Measurements from ENCODE around the gene POLR2H.
A peak's percentile ranks its signal among the peaks of the same experiment; 100 is the strongest.

Gene POLR2H

DNA sequence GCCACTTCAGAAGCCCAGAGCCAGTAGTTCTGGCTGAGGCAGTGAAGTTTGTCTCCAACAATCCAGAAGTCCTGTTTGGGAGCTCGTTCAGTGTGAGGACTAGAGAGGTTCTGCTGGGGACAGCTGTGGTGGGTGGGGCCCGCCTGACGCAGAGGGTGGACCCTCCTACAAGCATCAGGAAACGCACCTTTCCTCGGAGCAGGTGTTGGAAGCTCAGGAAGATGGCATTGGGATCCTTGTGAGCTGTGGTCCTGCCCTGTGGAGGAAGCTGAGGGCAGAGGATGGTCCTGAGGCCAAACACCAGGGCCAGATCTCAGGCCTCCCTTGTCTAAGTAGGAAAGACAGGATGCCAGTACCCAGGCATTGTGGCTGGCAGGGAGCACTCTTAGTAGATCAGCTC is 11.4 kb downstream of the POLR2H start:
- DNase-seq: no peak

DNA sequence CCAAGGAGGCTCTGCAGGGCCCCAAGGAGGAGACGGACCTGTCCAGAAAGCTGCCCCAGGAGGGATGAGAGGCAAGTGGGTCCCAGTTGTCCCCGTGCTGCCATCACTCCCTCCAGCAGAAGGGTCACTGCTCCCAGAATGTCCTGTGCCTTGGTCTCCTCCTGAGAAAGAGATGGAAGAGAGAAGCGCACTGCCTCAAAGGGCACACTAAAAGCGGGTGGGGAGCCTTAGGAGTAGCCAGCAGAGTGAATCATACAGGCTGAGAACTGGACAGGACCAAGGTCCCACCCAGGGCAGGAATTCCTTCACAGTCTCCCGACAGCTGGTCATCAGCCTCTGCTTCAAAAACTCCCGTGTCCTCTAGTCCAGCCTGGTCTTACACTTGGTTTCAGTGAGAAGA is 11.9 kb downstream of the POLR2H start:
- no peak for DNase-seq

DNA sequence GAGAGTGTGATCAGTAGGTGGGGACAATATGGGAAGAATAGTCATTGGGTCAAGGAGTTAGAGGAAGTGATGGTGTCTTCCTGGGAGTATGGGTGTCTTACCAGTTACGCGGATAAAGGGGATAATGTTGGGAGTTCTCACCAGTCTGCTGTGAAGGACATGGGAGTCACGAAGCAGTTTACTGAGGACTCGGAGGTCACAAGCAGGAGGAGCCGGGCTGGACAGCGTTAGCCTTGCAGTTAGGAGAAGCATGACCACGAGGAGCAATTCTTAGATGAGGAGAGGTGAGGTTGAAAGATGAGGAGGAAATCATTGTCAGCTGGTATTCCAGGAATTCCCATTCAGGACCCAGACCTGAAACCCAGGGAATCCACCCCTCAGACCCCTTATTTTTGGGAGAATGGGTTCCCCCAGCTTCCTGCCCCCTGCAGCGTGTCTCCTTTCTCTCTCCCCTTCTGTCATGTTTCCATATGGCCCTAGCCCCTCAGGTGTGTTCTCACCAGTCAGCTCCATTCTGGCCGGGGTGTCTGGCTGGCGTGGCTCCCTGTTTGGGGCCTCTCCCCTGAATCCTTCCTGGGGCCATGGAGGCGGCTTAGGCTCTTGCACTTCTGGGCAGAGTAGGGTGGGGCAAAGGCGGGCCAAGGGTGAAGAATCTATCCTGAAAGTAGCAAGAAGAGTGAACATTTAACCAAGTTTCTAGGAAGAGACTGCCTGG is 14.4 kb downstream of the POLR2H start:
- DNase-seq: no peak

DNA sequence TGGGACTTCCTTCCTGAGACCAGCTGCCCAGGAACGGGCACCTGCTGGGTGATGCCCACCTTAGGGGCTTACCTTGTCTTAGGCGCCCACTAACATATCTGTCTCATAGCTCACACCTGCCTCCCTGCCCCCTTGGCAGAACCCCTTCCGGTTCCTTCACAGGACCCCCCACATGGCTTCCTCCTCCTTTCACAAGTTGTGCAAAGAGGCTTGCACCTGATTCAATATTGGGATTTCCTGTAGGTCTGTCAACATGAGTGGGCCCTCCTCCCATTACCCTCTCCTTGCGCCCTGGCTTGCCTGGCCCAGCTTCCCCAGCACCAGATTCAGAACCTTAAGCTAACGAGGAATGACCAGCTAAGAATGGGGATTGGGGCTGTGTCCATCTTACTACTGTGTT is 15.9 kb downstream of the POLR2H start:
- DNase-seq: no peak

DNA sequence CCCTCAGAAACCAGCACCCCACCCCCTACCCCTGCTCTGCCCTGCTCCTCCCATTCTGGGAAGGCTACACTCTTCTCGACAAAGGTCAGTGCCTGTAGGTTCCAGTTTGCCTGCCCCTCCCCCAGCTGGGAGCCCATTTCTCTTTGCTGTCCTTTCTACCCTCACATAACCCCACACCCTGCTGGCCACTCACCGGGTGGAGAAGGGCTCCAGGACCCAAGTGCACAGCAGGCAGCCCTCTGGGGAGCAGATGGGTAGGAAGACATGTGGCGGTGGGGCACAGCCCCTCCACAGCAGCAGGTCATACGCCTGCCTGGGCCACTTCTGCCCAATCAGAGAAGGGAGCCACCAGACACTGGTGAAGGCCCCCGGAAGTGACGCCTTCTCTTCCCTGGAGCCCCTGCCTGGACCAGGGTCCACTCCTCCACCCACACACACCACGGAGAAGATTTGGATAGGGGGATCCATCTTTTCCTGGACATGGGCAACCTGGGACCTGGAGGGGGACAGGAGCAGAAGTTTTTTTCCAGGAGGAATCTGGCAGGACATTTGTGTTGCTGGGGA is 16.5 kb downstream of the POLR2H start, which contains the start of gene THPO:
THPO (minus strand) TSS at position 326 of the 564 bp plus-strand sequence. CDS start 1,948 bp downstream, outside the sequence.
- no peak for DNase-seq

DNA sequence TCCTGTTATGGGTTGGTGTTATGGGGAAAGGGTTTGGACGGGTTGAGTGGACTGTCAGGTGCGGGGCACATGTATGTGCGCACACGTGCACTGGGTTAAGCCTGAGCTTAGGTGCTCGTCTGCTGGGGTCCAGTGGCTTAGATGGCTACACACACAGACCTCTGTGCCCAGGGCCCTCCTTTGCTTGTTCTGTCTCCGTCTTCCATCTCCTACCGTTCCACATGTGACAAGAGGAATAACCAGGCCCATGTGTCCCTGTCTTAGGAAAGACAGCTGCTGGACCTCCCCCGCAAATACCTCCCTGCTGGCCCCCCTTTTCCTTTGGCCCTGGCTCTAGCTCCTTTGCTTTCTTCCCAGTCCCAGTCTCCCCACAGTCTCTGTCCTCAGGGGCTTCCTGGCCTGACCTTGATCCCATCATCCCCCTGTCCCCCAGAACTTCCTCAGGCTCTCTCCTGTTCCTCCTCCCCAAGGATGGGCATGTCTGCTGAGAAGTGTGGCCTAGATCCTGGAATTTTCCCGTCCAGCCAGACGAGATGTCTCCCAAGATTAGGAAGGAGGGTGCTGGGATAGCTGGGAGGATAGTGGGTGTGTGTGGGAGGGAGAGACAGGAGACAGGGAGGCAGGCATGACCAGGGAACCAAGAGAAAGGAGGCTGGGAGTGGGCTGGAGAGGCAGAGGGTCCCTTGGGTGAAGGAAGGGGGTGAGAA is 17.3 kb downstream of the POLR2H start:
- no peak for DNase-seq

DNA sequence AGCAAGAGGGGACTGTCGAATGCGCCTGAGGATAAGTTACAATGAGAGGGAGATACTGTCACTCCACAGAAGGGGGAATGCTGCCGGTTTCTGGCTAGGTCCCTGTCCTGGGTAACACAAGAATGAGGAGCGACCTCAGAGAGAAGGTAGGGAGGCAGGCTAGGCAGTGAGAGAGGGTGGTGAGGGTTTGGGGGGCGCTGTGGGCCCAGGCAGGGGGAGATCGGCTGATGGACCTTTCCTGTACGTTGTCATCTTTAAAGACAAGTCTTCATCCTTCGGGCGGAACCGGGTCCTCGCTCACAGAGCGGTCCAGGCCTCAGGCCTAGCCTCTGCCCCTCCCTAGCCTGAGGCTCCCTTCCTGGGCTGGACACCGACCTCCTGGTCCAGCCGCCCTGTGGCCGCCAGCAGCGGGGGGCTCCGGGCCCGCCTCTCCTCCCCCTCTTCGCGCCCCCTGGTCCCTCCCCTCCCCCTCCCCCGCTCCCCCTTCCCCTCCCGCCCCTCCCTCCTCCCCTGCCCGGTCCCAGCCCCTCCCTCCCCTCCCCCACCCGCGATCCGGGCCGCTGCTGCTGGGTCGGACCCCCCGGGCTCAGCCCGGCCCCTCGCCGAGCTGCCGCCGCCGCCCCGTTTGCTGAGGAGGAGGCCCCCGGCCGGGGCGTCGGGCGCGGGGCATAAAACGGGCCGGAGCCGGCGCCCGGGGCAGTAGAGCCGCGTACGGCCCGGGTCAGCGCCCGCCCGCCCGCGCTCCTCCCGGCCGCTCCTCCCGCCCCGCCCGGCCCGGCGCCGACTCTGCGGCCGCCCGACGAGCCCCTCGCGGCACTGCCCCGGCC is 18.1 kb downstream of the POLR2H start, which contains the start of gene CHRD:
CHRD (plus strand) TSS at position 697 of the 827 bp plus-strand sequence. CDS start 265 bp downstream, outside the sequence.
- no peak for DNase-seq

DNA sequence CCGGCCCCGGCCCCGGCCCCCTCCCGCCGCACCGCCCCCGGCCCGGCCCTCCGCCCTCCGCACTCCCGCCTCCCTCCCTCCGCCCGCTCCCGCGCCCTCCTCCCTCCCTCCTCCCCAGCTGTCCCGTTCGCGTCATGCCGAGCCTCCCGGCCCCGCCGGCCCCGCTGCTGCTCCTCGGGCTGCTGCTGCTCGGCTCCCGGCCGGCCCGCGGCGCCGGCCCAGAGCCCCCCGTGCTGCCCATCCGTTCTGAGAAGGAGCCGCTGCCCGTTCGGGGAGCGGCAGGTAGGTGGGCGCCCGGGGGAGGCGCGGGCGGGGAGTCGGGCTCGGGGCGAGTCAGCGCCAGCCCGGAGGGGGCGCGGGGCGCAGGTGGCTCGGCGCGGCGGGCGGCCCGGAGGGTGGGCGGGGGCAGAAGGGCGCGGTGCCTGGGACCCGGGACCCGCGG is 18.7 kb downstream of the POLR2H start:
- DNase-seq: peak; percentile 48

DNA sequence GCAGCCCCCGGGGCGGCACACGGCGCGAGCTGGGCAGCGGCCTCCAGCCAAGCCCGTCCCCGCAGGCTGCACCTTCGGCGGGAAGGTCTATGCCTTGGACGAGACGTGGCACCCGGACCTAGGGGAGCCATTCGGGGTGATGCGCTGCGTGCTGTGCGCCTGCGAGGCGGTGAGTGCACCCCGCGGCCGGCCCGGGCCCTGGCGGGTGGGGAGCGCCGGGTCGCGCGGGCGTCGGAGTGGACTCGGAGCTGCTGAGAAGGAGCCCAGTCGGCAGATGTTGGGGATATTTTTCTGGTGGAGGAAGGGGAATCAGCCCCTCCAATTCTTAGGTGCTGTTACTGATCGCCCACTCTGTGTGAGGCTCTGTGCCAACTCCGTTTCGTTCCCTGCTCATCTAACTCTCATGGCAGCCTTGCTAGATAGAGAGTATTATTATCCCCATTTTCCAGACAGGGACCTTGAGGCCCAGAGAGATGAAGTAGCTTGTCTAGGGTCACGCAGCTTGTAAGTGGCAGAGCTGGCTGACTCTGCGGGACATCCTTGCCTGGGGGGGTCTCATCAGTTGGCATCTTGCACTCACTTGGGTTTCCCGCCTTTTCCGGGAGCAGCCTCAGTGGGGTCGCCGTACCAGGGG is 19.2 kb downstream of the POLR2H start:
- no peak for DNase-seq

DNA sequence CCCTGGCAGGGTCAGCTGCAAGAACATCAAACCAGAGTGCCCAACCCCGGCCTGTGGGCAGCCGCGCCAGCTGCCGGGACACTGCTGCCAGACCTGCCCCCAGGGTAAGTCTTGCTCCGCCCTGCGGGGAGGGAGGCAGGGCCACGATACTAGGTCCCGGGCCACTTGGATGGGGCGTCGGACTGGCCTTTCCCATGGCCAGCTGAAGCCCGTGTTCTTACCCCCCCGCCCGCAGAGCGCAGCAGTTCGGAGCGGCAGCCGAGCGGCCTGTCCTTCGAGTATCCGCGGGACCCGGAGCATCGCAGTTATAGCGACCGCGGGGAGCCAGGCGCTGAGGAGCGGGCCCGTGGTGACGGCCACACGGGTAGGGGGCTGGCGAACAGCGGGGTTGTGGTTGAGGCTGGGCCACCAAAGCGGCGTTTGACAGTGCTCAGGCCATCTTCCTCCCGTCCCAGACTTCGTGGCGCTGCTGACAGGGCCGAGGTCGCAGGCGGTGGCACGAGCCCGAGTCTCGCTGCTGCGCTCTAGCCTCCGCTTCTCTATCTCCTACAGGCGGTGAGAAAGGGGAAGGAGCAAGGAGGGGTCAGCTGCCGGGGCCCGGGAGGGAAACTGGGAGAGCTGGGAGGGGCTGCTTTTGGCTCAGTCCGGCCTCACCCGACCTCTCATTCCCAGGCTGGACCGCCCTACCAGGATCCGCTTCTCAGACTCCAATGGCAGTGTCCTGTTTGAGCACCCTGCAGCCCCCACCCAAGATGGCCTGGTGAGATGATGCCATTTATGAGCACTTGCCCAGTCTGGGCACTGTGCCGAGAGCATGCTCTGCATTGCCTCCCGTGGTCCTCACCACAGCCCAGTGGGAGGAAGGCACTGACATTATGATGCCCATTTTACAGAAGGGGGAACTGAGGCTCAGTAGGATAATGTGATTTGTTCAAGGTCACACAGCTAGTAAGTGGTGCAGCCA is 20.0 kb downstream of the POLR2H start:
- peak; percentile 50 for DNase-seq

DNA sequence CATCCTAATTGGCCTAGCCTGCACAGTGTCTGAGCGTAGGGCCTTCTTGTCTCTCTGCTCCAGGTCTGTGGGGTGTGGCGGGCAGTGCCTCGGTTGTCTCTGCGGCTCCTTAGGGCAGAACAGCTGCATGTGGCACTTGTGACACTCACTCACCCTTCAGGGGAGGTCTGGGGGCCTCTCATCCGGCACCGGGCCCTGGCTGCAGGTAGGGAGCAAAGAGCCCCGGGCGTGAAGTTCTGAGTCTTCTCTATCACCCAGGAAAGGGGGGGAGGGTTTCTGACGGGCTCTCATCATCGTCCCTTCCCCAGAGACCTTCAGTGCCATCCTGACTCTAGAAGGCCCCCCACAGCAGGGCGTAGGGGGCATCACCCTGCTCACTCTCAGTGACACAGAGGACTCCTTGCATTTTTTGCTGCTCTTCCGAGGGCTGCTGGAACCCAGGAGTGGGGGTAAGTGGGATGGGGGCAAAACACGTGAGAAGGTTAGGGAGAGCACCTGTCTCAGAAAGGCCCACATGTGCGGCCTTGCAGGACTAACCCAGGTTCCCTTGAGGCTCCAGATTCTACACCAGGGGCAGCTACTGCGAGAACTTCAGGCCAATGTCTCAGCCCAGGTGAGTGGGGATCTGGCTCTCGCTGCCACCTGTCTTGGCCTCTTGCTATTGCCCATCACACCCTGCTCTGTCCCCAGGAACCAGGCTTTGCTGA is 21.0 kb downstream of the POLR2H start:
- no peak for DNase-seq

DNA sequence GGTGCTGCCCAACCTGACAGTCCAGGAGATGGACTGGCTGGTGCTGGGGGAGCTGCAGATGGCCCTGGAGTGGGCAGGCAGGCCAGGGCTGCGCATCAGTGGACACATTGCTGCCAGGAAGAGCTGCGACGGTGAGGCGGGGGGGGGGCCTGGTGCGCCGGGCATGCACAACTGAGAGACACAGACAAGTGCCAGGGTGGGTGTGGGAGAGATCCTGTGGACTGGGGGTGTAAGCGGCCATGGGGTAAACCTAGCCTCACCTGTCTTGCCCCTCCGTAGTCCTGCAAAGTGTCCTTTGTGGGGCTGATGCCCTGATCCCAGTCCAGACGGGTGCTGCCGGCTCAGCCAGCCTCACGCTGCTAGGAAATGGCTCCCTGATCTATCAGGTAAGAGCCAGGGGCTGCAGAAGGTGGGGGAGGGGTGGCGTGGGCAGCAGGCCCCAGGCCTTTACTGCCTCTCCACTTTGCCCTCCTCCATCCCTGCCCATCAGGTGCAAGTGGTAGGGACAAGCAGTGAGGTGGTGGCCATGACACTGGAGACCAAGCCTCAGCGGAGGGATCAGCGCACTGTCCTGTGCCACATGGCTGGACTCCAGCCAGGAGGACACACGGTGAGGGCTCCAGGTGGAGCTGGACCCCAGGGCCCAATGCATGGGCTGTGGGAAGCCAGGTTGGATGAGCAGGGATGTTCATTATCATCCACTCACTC is 21.7 kb downstream of the POLR2H start:
- no peak for DNase-seq

DNA sequence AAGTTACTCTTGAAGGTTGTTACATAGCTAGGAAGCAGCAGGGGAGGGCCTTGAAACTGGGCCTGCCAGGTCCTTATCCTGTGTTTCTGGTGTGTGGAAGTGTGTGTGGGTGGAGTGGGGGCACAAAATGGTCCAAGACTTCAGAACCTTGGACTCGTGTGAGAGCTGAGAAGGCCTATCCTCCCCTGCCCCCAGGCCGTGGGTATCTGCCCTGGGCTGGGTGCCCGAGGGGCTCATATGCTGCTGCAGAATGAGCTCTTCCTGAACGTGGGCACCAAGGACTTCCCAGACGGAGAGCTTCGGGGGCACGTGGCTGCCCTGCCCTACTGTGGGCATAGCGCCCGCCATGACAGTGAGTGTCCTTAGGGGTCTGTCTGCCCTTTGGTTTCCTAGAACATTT is 22.8 kb downstream of the POLR2H start:
- no peak for DNase-seq

DNA sequence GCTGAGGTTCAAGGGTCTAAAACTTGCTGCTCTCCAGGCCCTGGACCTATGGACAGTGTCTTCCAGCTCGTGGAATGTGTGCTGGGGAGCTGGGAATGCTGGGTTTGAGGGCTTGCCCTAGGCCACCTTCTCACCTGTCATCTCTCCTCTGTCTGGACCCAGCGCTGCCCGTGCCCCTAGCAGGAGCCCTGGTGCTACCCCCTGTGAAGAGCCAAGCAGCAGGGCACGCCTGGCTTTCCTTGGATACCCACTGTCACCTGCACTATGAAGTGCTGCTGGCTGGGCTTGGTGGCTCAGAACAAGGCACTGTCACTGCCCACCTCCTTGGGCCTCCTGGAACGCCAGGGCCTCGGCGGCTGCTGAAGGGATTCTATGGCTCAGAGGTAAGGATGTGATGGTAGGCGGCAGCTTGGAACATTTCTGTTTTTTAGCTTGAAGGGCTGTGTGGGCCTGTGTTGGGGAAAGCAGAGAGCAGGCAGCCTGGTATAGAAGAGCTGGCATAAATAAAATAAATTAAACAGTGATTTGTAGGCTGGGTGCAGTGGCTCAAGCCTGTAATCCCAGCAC is 23.4 kb downstream of the POLR2H start:
- DNase-seq: no peak

DNA sequence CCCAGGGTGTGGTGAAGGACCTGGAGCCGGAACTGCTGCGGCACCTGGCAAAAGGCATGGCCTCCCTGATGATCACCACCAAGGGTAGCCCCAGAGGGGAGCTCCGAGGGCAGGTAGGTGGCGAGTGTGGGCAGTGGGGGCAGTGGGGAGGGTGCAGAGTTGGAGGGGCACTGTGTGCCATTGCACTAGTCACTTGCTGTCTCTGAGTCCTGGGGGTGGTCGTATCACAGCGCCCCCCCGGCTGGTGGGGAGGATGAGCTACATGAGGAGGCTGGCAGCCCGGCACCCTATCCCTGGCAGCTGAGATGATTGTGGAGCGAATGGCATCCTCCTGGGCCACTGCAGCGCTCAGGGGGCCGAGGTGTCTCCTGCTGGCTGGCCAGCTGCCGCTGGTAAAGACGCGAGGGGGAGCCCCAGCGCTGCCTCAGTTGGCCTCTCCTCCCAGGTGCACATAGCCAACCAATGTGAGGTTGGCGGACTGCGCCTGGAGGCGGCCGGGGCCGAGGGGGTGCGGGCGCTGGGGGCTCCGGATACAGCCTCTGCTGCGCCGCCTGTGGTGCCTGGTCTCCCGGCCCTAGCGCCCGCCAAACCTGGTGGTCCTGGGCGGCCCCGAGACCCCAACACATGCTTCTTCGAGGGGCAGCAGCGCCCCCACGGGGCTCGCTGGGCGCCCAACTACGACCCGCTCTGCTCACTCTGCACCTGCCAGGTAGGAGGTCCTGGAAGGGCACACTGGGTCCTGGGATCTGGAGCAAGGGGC is 24.7 kb downstream of the POLR2H start:
- no peak for DNase-seq

DNA sequence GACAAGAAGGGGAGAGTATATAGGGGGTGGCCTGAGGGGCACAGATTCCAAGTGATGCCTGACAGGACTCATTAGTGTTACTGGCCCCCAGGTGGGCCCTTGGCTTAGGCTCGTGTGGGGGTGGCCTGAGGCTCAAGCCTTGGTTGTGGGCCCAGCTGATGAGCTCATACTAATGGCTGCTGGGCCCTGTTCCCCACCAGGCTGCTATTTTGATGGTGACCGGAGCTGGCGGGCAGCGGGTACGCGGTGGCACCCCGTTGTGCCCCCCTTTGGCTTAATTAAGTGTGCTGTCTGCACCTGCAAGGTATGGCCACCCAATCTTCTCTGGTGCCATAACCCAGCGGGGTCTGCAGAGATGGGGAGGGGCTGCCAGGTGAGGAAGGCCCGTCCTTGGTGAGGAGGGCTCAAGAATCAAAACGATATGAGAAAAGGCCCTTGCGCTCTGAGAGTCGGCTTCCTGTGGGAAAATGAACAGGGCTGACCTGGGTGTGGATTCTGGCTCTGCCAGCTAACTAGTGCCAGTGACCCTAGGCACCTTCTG is 25.7 kb downstream of the POLR2H start:
- no peak for DNase-seq

DNA sequence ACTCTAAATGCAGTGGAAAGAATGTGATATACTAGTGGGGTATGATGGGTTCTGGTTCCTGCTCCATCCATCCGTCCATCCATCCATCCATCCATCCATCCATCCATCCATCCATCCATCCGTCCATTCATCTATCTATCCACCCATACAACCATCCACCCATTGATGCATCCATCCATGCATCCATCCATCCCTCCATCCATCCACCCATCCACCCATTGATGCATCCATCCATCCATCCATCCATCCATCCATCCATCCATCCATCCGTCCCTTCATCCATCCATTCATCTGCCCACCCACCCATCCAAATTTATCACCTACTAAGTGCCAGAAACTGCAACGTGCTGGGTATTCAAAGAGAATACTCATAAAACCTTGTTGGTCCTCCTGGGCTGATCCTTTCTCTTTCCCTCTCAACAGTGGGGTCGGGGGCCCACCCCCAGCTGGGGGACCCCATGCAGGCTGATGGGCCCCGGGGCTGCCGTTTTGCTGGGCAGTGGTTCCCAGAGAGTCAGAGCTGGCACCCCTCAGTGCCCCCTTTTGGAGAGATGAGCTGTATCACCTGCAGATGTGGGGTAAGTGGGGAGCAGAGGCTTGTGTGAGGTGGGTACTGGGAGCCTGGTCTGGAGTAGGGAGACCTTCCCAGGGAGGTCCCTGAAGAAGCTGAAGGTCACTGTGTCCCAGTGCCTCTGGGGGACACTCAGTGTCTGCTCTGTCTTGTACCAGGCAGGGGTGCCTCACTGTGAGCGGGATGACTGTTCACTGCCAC is 26.8 kb downstream of the POLR2H start:
- DNase-seq: no peak

DNA sequence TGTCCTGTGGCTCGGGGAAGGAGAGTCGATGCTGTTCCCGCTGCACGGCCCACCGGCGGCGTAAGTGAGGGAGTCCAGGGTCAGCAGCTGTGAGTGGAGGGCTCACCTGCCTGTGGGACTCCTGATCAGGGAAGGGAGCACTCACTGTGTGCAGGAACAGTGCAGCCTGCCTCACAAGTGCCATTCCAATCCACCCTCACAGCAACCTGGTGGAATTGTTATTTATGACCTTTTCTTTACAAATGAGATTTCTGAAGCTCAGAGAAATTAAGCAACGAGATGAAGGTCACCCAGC is 27.4 kb downstream of the POLR2H start:
- no peak for DNase-seq

Data from suppressor macrophage treated with lipopolysaccharide for 4 hours (primary cell).